KMS-11 (cell line): ENCODE measurements around the gene PIGU.

Experiments used
- H2AFZ ChIP-seq: fragments of 200-600 bp; sonication (generic); 2 replicates; pipeline ENCODE4 v1.6.1; 2016; ENCODE audit warnings: antibody characterized with exemption, mixed run types, low read depth
- H3K27ac ChIP-seq: fragments of 200-600 bp; sonication (generic); 2 replicates; pipeline ENCODE4 v1.6.1; 2016; ENCODE audit warnings: mild to moderate bottlenecking, mixed run types
- H3K27me3 ChIP-seq: fragments of 200-600 bp; sonication (generic); 2 replicates; pipeline ENCODE4 v1.6.1; 2017; ENCODE audit warnings: mild to moderate bottlenecking, low read depth, mixed run types, moderate library complexity; ENCODE audit not compliant: insufficient read depth
- H3K36me3 ChIP-seq: fragments of 200-600 bp; sonication (generic); 2 replicates; pipeline ENCODE4 v1.6.1; 2017; ENCODE audit warnings: mild to moderate bottlenecking, mixed run types; ENCODE audit not compliant: insufficient read depth
- H3K4me1 ChIP-seq: fragments of 200-600 bp; sonication (generic); 2 replicates; pipeline ENCODE4 v1.6.1; 2016; ENCODE audit warnings: mild to moderate bottlenecking, low read depth, mixed run types; ENCODE audit not compliant: poor library complexity, severe bottlenecking
- H3K4me2 ChIP-seq: fragments of 200-600 bp; sonication (generic); 2 replicates; pipeline ENCODE4 v1.7.0; 2016; ENCODE audit warnings: mild to moderate bottlenecking, mixed run types
- H3K4me3 ChIP-seq: fragments of 200-600 bp; sonication (generic); IDR thresholded peaks from 2 replicates; pipeline ENCODE4 v1.6.1; 2017; ENCODE audit warnings: low read depth, low read length, mixed read lengths; ENCODE audit not compliant: insufficient read depth
- H3K79me2 ChIP-seq: fragments of 200-600 bp; sonication (generic); 2 replicates; pipeline ENCODE4 v1.6.1; 2016; ENCODE audit warnings: low read depth, mixed run types; ENCODE audit not compliant: insufficient read depth
- H3K9ac ChIP-seq: fragments of 200-600 bp; sonication (generic); 2 replicates; pipeline ENCODE4 v1.6.1; 2016; ENCODE audit warnings: mild to moderate bottlenecking, mixed run types
- H4K20me1 ChIP-seq: fragments of 200-600 bp; sonication (generic); 2 replicates; pipeline ENCODE4 v1.6.1; 2016; ENCODE audit warnings: mild to moderate bottlenecking, mixed run types; ENCODE audit not compliant: insufficient read depth
- TF ChIP-seq, protein P1 (sequence below): fragments of 200-600 bp; sonication (generic); conservative IDR thresholded peaks from 2 replicates; pipeline ENCODE4 v1.6.1; 2017; ENCODE audit warnings: low read depth, mild to moderate bottlenecking, antibody characterized with exemption, low read length, moderate library complexity, mixed read lengths

The PIGU gene

GRCh38 chr20:34628026-34628425, 48.9 kb downstream of the PIGU start:
- Histone ChIP-seq H3K4me2 (no peak overlapping the region), H3K4me3 (no peak overlapping the region), H3K79me2 (no peaks in the 10 kb centered on the region), H3K36me3 (no peaks in the 10 kb centered on the region), H4K20me1 (no peaks in the 10 kb centered on the region), H3K4me1 (peaks cover 19% of the 10 kb centered on the region), H3K27ac (no peak overlapping the region), H3K9ac (no peak overlapping the region), H2AFZ (no peak overlapping the region), H3K27me3 (no peaks in the 10 kb centered on the region)
- TF ChIP-seq, protein P1, sequence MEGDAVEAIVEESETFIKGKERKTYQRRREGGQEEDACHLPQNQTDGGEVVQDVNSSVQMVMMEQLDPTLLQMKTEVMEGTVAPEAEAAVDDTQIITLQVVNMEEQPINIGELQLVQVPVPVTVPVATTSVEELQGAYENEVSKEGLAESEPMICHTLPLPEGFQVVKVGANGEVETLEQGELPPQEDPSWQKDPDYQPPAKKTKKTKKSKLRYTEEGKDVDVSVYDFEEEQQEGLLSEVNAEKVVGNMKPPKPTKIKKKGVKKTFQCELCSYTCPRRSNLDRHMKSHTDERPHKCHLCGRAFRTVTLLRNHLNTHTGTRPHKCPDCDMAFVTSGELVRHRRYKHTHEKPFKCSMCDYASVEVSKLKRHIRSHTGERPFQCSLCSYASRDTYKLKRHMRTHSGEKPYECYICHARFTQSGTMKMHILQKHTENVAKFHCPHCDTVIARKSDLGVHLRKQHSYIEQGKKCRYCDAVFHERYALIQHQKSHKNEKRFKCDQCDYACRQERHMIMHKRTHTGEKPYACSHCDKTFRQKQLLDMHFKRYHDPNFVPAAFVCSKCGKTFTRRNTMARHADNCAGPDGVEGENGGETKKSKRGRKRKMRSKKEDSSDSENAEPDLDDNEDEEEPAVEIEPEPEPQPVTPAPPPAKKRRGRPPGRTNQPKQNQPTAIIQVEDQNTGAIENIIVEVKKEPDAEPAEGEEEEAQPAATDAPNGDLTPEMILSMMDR: no peak

DNA sequence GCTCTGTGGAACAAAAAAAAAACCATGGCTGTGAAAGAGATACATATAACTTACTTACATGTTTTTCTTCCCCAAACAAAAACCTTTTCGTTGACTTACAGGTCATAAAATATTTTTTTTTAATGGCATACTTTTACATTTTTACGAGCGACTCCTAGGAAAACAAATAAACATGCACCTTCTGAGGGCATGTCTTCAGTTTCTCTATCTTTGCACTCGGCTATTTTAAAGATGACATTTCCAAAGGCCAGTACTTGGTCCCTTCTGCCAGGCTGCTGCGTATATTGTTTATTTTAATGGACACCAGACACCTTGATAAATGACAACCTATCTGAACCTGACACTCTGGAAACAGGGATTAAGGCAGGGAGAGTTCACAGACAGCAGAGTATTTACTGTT, 49.4 kb downstream of the PIGU start:
- H3K27me3 ChIP-seq: no peaks in the 10 kb centered on the region
- no peak overlapping the region for H3K4me3 ChIP-seq
- H2AFZ ChIP-seq: no peak overlapping the region
- peaks cover 19% of the 10 kb centered on the region for H3K4me1 ChIP-seq
- no peak overlapping the region for H3K27ac ChIP-seq
- no peak overlapping the region for H3K4me2 ChIP-seq
- H3K36me3 ChIP-seq: no peaks in the 10 kb centered on the region
- TF ChIP-seq, protein P1: no peak
- no peaks in the 10 kb centered on the region for H3K79me2 ChIP-seq
- H4K20me1 ChIP-seq: no peaks in the 10 kb centered on the region
- no peak overlapping the region for H3K9ac ChIP-seq

GRCh38 chr20:34626992-34627391, 49.9 kb downstream of the PIGU start:
- H3K27ac ChIP-seq: no peak overlapping the region
- no peak overlapping the region for H3K4me2 ChIP-seq
- no peak overlapping the region for H3K4me3 ChIP-seq
- no peaks in the 10 kb centered on the region for H3K36me3 ChIP-seq
- H3K27me3 ChIP-seq: no peaks in the 10 kb centered on the region
- H4K20me1 ChIP-seq: no peaks in the 10 kb centered on the region
- no peaks in the 10 kb centered on the region for H3K79me2 ChIP-seq
- TF ChIP-seq, protein P1: no peak
- peaks cover 19% of the 10 kb centered on the region for H3K4me1 ChIP-seq
- H2AFZ ChIP-seq: no peak overlapping the region
- no peak overlapping the region for H3K9ac ChIP-seq

GRCh38 chr20:34624629-34625028, 52.3 kb downstream of the PIGU start:
- Histone ChIP-seq H3K27ac (no peak overlapping the region), H3K9ac (no peak overlapping the region), H3K36me3 (no peaks in the 10 kb centered on the region), H2AFZ (no peak overlapping the region), H3K4me3 (no peak overlapping the region), H3K27me3 (no peaks in the 10 kb centered on the region), H4K20me1 (no peaks in the 10 kb centered on the region), H3K4me1 (peaks cover 5% of the 10 kb centered on the region), H3K79me2 (no peaks in the 10 kb centered on the region), H3K4me2 (no peak overlapping the region)
- TF ChIP-seq, protein P1: no peak
